ENCODE measurements around the gene PCDHA7. TPM values are rescaled to one million over a fixed set of nuclear protein-coding genes. Genes with fewer than 3 reads are reported as not detected.

Gene PCDHA7
- total RNA-seq, 2 experiments from 2014 or later, result not detected

Other genes starting within 250 kb of the PCDHA7 start
- under 1 TPM; 0.44 to 0.70 TPM for gene CD14, start 201.1 kb upstream of the PCDHA7 start, total RNA-seq
- 10 to 100 TPM; 34.6 to 35.3 TPM for gene TMCO6, start 194.8 kb upstream of the PCDHA7 start, total RNA-seq
- gene NDUFA2, start 186.6 kb upstream of the PCDHA7 start, total RNA-seq, result 10 to 100 TPM; 70.9 to 76.7 TPM
- gene IK, start 186.4 kb upstream of the PCDHA7 start, total RNA-seq, result 10 to 100 TPM; 89.9 to 96.8 TPM
- 10 to 100 TPM; 41.0 to 41.3 TPM for gene WDR55, start 169.4 kb upstream of the PCDHA7 start, total RNA-seq
- gene DND1, start 160.7 kb upstream of the PCDHA7 start, total RNA-seq, result 1 to 10 TPM; 3.2 to 3.4 TPM
- gene HARS1, start 142.9 kb upstream of the PCDHA7 start, total RNA-seq, result 100 to 1,000 TPM; 100 to 101 TPM
- gene HARS2, start 142.8 kb upstream of the PCDHA7 start, total RNA-seq, result 10 to 100 TPM; 22.6 to 25.8 TPM
- 10 to 100 TPM; 69.5 to 73.0 TPM for gene ZMAT2, start 133.8 kb upstream of the PCDHA7 start, total RNA-seq
- gene PCDHA1, start 48.1 kb upstream of the PCDHA7 start, total RNA-seq, result not detected
- gene PCDHA2, start 39.4 kb upstream of the PCDHA7 start, total RNA-seq, result not detected
- not detected for gene PCDHA3, start 33.2 kb upstream of the PCDHA7 start, total RNA-seq
- not detected for gene PCDHA4, start 27.2 kb upstream of the PCDHA7 start, total RNA-seq
- gene PCDHA5, start 12.7 kb upstream of the PCDHA7 start, total RNA-seq, result not detected
- gene PCDHA6, start 6.3 kb upstream of the PCDHA7 start, total RNA-seq, result not detected
- not detected for gene PCDHA8, start 6.9 kb downstream of the PCDHA7 start, total RNA-seq
- gene PCDHA9, start 14.1 kb downstream of the PCDHA7 start, total RNA-seq, result not detected
- gene PCDHA10, start 21.6 kb downstream of the PCDHA7 start, total RNA-seq, result not detected
- gene PCDHA11, start 34.7 kb downstream of the PCDHA7 start, total RNA-seq, result not detected
- gene PCDHA12, start 41.0 kb downstream of the PCDHA7 start, total RNA-seq, result not detected
- gene PCDHA13, start 47.9 kb downstream of the PCDHA7 start, total RNA-seq, result not detected
- gene PCDHAC1, start 92.0 kb downstream of the PCDHA7 start, total RNA-seq, result not detected
- gene PCDHAC2, start 132.2 kb downstream of the PCDHA7 start, total RNA-seq, result not detected
- gene PCDHB1, start 217.1 kb downstream of the PCDHA7 start, total RNA-seq, result not detected